Keratinocyte (primary cell): ENCODE data around the gene TOP1. TPM values are rescaled to one million over a fixed set of nuclear protein-coding genes. Genes with fewer than 3 reads are reported as not detected.

Experiments
- DNase-seq: peaks from one replicate; pipeline ENCODE4 v3.0.0-alpha.2; 2011; ENCODE audit warnings: low read depth, missing footprints, low spot score
- FAIRE-seq: peaks from 2 replicates; lab custom pipeline; 2011; peaks lifted over from hg19 to GRCh38; lab: Jason Lieb, UNC
- H2AFZ ChIP-seq: 2 replicates; pipeline ENCODE4 v1.6.0; 2012; ENCODE audit warnings: low read length, control low read depth, inconsistent platforms; ENCODE audit not compliant: control insufficient read depth
- H3K27ac ChIP-seq: 2 replicates; pipeline ENCODE4 v1.5.1; 2011; ENCODE audit warnings: low read length; ENCODE audit not compliant: control insufficient read depth, insufficient read depth
- H3K27me3 ChIP-seq: 3 replicates; pipeline ENCODE4 v1.6.0; 2011; ENCODE audit warnings: low read length; ENCODE audit not compliant: control insufficient read depth, insufficient read depth; ENCODE audit errors: extremely low read depth
- H3K36me3 ChIP-seq, 2 experiments: 2 replicates in 1 of 2; 3 replicates in 1 of 2; pipeline ENCODE4 v1.5.1; 2011; ENCODE audit warnings: low read length in 2 of 2, mild to moderate bottlenecking in 1 of 2; ENCODE audit not compliant: control insufficient read depth in 2 of 2, insufficient read depth in 2 of 2; ENCODE audit errors: extremely low read depth in 1 of 2
- H3K4me1 ChIP-seq: 3 replicates; pipeline ENCODE4 v1.5.1; 2011; ENCODE audit warnings: low read length; ENCODE audit not compliant: control insufficient read depth, insufficient read depth; ENCODE audit errors: extremely low read depth
- H3K4me2 ChIP-seq: 3 replicates; pipeline ENCODE4 v1.6.0; 2011; ENCODE audit warnings: low read depth, low read length; ENCODE audit not compliant: control insufficient read depth, insufficient read depth; ENCODE audit errors: extremely low read depth
- H3K4me3 ChIP-seq, 3 experiments: fragments of 200-600 bp in 1 of 3; sonication (generic) in 1 of 3; 2 replicates in 2 of 3; 3 replicates in 1 of 3; pipeline ENCODE4 v1.5.1; 2011 to 2016; ENCODE audit warnings: low read length in 3 of 3, mild to moderate bottlenecking in 3 of 3, control low read depth in 2 of 3, inconsistent platforms in 1 of 3, low read depth in 1 of 3, mixed read lengths in 1 of 3, mixed run types in 1 of 3, moderate library complexity in 1 of 3; ENCODE audit not compliant: control insufficient read depth in 2 of 3, insufficient read depth in 2 of 3; ENCODE audit errors: extremely low read depth in 1 of 3
- H3K79me2 ChIP-seq: 2 replicates; pipeline ENCODE4 v1.6.0; 2012; ENCODE audit warnings: low read length; ENCODE audit not compliant: control insufficient read depth, insufficient read depth
- H3K9ac ChIP-seq: 3 replicates; pipeline ENCODE4 v1.6.0; 2011; ENCODE audit warnings: low read length; ENCODE audit not compliant: control insufficient read depth, insufficient read depth; ENCODE audit errors: extremely low read depth
- H3K9me1 ChIP-seq: 3 replicates; pipeline ENCODE4 v1.6.0; 2011; ENCODE audit warnings: low read length; ENCODE audit not compliant: control insufficient read depth, insufficient read depth; ENCODE audit errors: extremely low read depth
- H3K9me3 ChIP-seq: 2 replicates; pipeline ENCODE4 v1.5.1; 2012; ENCODE audit warnings: low read depth, low read length; ENCODE audit not compliant: control insufficient read depth
- H4K20me1 ChIP-seq: 3 replicates; pipeline ENCODE4 v1.6.0; 2011; ENCODE audit warnings: low read length; ENCODE audit not compliant: control insufficient read depth, insufficient read depth; ENCODE audit errors: extremely low read depth
- EZH2 ChIP-seq: IDR thresholded peaks from one replicate; pipeline ENCODE4 v1.6.1; 2012; ENCODE audit warnings: inconsistent platforms, mild to moderate bottlenecking, low read length, moderate library complexity
- dilution Hi-C: fragments of 300-500 bp; cut with MboI; formaldehyde crosslinking; loops from one replicate; pipeline ENCODE4 v1.7.0; 2020; ENCODE audit warnings: low sequenced_read_pairs; ENCODE audit not compliant: extremely low pct_ligation_motif_present
- polyA plus RNA-seq, 5 experiments: library from polyadenylated mRNA; depleted of rRNA in 3 of 5; stranded (reverse) in 3 of 5; stranded (forward) in 1 of 5; unstranded in 1 of 5; fragments of >200 nt; gene quantifications; 1 replicate in 1 of 5; 2 replicates in 3 of 5; 3 replicates in 1 of 5; pipeline versions ENCODE4 v1.2.1 to v1.2.3, GENCODE V29; 2011 to 2012; ENCODE audit warnings: missing spikeins in 2 of 5, low read depth in 1 of 5, low replicate concordance in 1 of 5
- TF ChIP-seq, protein P1 (sequence below), 3 experiments: IDR thresholded peaks in 1 of 3; conservative IDR thresholded peaks in 1 of 3; optimal IDR thresholded peaks in 1 of 3; 2 replicates in 2 of 3; 3 replicates in 1 of 3; pipeline versions ENCODE3 to v1.5.1; 2011; ENCODE audit warnings: low read length in 3 of 3, mild to moderate bottlenecking in 3 of 3, moderate library complexity in 2 of 3, control low read depth in 1 of 3, inconsistent platforms in 1 of 3; ENCODE audit not compliant: insufficient read depth in 2 of 3; ENCODE audit errors: extremely low read depth in 1 of 3

TOP1 gene
- polyA plus RNA-seq, 1 donor (not counting 4 experiments of a cell fraction or from before 2014, with no cell fraction given), result 25.2 TPM

DNA sequence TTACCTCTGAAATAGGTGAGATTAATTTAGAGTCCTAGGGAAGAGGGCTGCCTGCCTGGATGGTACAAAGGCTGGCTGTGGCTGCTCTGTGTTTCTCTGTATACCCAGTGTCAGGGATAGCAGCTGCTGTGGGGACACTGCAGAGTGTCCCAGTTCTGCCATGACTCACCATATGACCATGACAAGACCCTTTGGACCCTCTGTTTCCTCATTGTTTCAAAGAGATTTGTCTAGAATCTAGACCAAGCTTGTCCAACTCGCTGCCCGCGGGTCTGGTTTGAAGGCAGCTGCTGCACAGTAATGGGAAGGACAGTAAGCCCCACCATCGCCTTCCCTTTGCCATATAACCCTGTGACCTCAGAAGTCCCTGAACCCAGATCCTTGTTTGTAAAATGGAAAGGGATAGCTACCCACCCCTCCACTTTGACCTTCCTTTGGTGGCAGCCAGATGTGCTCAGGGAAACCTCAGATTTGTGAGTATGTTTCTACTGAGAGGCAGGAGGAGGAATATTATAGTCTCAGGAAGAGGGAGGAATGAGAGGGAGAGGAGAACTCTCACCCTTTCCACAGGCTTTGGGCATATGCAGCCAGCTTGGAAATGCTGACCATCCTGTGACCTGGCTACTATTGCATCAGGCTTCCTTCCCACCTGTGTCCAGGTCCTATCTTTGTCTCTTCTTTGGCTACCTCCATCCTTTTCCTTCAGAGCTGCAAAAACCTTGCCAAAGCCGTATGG, 122.7 kb downstream of the TOP1 start:
- FAIRE-seq (no peak), DNase-seq (no peak)
- Histone ChIP-seq H2AFZ (no peak overlapping the region), H3K27ac (no peak overlapping the region), H3K4me3 (no peak overlapping the region), H3K27me3 (no peaks in the 10 kb centered on the region), H3K79me2 (peaks cover 94% of the 10 kb centered on the region), H4K20me1 (peaks cover 8% of the 10 kb centered on the region), H3K9ac (no peak overlapping the region), H3K9me3 (no peaks in the 10 kb centered on the region), H3K9me1 (no peaks in the 10 kb centered on the region), H3K4me2 (no peak overlapping the region), H3K36me3 (no peaks in the 10 kb centered on the region), H3K4me1 (peaks cover 10% of the 10 kb centered on the region)
- TF ChIP-seq EZH2, result no peak
- TF ChIP-seq, protein P1, sequence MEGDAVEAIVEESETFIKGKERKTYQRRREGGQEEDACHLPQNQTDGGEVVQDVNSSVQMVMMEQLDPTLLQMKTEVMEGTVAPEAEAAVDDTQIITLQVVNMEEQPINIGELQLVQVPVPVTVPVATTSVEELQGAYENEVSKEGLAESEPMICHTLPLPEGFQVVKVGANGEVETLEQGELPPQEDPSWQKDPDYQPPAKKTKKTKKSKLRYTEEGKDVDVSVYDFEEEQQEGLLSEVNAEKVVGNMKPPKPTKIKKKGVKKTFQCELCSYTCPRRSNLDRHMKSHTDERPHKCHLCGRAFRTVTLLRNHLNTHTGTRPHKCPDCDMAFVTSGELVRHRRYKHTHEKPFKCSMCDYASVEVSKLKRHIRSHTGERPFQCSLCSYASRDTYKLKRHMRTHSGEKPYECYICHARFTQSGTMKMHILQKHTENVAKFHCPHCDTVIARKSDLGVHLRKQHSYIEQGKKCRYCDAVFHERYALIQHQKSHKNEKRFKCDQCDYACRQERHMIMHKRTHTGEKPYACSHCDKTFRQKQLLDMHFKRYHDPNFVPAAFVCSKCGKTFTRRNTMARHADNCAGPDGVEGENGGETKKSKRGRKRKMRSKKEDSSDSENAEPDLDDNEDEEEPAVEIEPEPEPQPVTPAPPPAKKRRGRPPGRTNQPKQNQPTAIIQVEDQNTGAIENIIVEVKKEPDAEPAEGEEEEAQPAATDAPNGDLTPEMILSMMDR (optimal IDR thresholded peaks at IDR 0.05 in 1 of 3, IDR thresholded peaks at IDR 0.05 in 1 of 3, conservative IDR thresholded peaks at IDR 0.05 in 1 of 3; ENCODE audit: extremely low read depth in 1 of 3, insufficient read depth in 2 of 3, low read length in 3 of 3), result no peak
- dilution Hi-C loops, result no loop called here

DNA sequence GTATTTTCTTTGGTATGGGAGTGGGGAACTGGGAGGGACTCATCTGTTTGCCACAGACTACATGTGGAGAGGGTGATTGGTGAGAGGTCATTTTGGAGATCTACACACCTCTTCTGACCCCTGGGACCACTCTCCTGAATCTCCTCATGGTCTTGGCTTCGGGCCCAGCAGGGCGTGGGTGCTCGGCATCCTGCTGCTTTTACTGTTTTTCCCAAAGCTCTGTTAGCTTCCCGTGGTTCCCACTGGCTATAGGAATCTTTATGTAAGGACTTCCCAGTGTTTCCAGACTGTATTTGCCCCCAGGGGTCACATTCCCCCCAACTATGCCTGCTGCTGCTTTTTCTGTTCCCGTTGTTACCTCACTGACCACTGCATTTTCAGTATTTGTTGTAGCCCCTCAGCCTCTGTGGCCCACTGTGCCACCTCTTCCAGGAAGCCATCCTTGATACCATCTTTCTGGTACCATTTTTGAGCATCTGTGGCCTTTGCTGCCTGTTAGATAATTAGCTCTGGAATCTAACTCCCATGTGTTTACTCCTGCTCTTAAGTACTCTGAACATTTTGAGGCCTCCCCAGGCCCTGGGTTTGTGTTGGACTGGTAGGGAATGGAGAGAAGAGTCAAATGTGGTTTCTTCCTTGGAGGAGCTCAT, 123.6 kb downstream of the TOP1 start:
- Histone ChIP-seq H3K36me3 (no peaks in the 10 kb centered on the region), H3K79me2 (peaks cover 91% of the 10 kb centered on the region), H3K4me1 (peaks cover 19% of the 10 kb centered on the region), H4K20me1 (peaks cover 5% of the 10 kb centered on the region), H3K27me3 (no peaks in the 10 kb centered on the region), H3K9ac (no peak overlapping the region), H3K9me3 (no peaks in the 10 kb centered on the region), H2AFZ (no peak overlapping the region), H3K4me2 (no peak overlapping the region), H3K27ac (no peak overlapping the region), H3K9me1 (no peaks in the 10 kb centered on the region), H3K4me3 (no peak overlapping the region)
- TF ChIP-seq EZH2, result no peak
- TF ChIP-seq, protein P1 (optimal IDR thresholded peaks at IDR 0.05 in 1 of 3, IDR thresholded peaks at IDR 0.05 in 1 of 3, conservative IDR thresholded peaks at IDR 0.05 in 1 of 3; ENCODE audit: extremely low read depth in 1 of 3, insufficient read depth in 2 of 3, low read length in 3 of 3), result no peak
- dilution Hi-C loops, result no loop called here
- FAIRE-seq, result no peak
- DNase-seq, result no peak
